Pancreas (tissue), 10 donors: Measurements from ENCODE around the gene CATSPERB. TPM values are rescaled to one million over a fixed set of nuclear protein-coding genes. Genes with fewer than 3 reads are reported as not detected.

Experiments
- ATAC-seq, 4 donors: fragments of 200-7000 bp; cut with Tn5 transposase; one replicate each; pipeline versions ENCODE4 v1.8.0 to v1.9.1; 2020; ENCODE audit warnings: mild to moderate bottlenecking in 4 of 4, moderate library complexity in 4 of 4
- DNase-seq, 6 donors: peaks; one replicate each; pipeline ENCODE4 v3.0.0-alpha.2; 2020
- FAIRE-seq: peaks from 2 replicates; lab custom pipeline; 2012; peaks lifted over from hg19 to GRCh38; lab: Jason Lieb, UNC
- H3K27ac ChIP-seq, 4 donors: fragments of 200-600 bp; sonication (generic); 1 replicate in 3 of 4; 2 replicates in 1 of 4; pipeline versions ENCODE4 v1.5.0 to v1.8.0; 2020
- H3K27me3 ChIP-seq, 4 donors: fragments of 200-600 bp; one replicate each; pipeline ENCODE4 v1.8.0; 2021
- H3K36me3 ChIP-seq, 3 donors: fragments of 200-600 bp; sonication (generic) in 1 of 3; one replicate each; pipeline versions ENCODE4 v1.5.0 to v1.8.0; 2020 to 2021
- H3K4me1 ChIP-seq, 3 donors: fragments of 200-600 bp; one replicate each; pipeline ENCODE4 v1.8.0; 2021
- H3K4me3 ChIP-seq, 4 donors: fragments of 200-600 bp; sonication (generic) in 2 of 4; one replicate each; pipeline versions ENCODE4 v1.5.0 to v1.8.0; 2020 to 2021
- H3K9me3 ChIP-seq, 4 donors: fragments of 200-600 bp; one replicate each; pipeline ENCODE4 v1.8.0; 2021
- CTCF ChIP-seq, 4 donors: fragments of 200-600 bp; sonication (generic) in 3 of 4; IDR thresholded peaks; one replicate each; pipeline versions ENCODE4 v1.5.0 to v1.8.0; 2021; ENCODE audit warnings: antibody characterized with exemption in 4 of 4
- WGBS, 2 donors: extraction: QIAGEN DNeasy Blood & Tissue Kit; methylation state at CpG; one replicate each; pipeline ENCODE4 v1.1.7; 2013; 5-methylcytosine and 5-hydroxymethylcytosine counted together
- intact Hi-C, 3 donors: fragments of 100-400 bp; cut with DNase I; formaldehyde crosslinking; loops; one replicate each; pipeline versions ENCODE4 v1.11.1 to v1.14.2; 2022
- polyA plus RNA-seq, 2 donors: library from polyadenylated mRNA; stranded (reverse); fragments of 200-250 nt; gene quantifications; one replicate each; pipeline ENCODE4 v1.2.3, GENCODE V29; 2013
- total RNA-seq, 6 donors: library from RNA; stranded (reverse); fragmentation: NEBNext Ultra II Directional in 4 of 6; extraction: Animal tissue kit (Norgen Biotek cat#: 25700) in 4 of 6; gene quantifications; one replicate each; pipeline versions ENCODE4 v1.2.1 to v1.2.4, GENCODE V29; 2021 to 2023
- donor health status: healthy with polysubstance abuse.
- donor health status: DM: no; HTN: no; CAD: no; lungs with moderate emphysema.
- donor health status: DM: no; HTN: no; CAD: no.
- donor health status: control.
- donor health status: control.
- donor health status: Bipolar disorder and iron deficiency.
- donor health status: DM: yes; HTN: yes; CAD: no.
- donor health status: DM: no; HTN: no; CAD: no.
- donor health status: DM: no; HTN: no; CAD: no.
- donor health status: DM: yes; HTN: yes; CAD: no.

The CATSPERB gene
- total and polyA plus RNA-seq, 8 donors: 6.0 to 40.0 (median 18.6) TPM

- Histone ChIP-seq H3K27me3 (no peaks in the 10 kb centered on the region), H3K9me3 (no peaks in the 10 kb centered on the region), H3K36me3 (no peaks in the 10 kb centered on the region), H3K27ac (no peak overlapping the region), H3K4me3 (no peak overlapping the region), H3K4me1 (peaks cover 0 to 6% (median 0%) of the 10 kb centered on the region in 3 donors)
- WGBS, 2 donors: 39 to 49% methylated on average over 2 of the region's 2 CpGs
- no peak for TF ChIP-seq CTCF (IDR thresholded peaks at IDR 0.05)
- intact Hi-C loops: no loop called here
- ATAC-seq (peak in 3 of 4 donors; percentile 54 to 70 (median 64)), FAIRE-seq (no peak), DNase-seq (no peak)
Measured at GRCh38 chr14:91731018-91731417, 868 bp downstream of the CATSPERB start.

GRCh38 chr14:91729756-91730155 lies 2.1 kb downstream of the CATSPERB start:
- Histone ChIP-seq H3K27ac (no peak overlapping the region), H3K9me3 (no peaks in the 10 kb centered on the region), H3K27me3 (no peaks in the 10 kb centered on the region), H3K36me3 (no peaks in the 10 kb centered on the region), H3K4me1 (peaks cover 0 to 6% (median 0%) of the 10 kb centered on the region in 3 donors), H3K4me3 (no peak overlapping the region)
- no peak for ATAC-seq
- no peak for TF ChIP-seq CTCF (IDR thresholded peaks at IDR 0.05)
- FAIRE-seq: no peak
- DNase-seq: no peak
- intact Hi-C loops: no loop called here
- WGBS, 2 donors: 79 to 81% methylated on average over 3 of the region's 3 CpGs

GRCh38 chr14:91728616-91729183 lies 3.2 kb downstream of the CATSPERB start:
- FAIRE-seq: no peak

GRCh38 chr14:91727121-91727520 lies 4.8 kb downstream of the CATSPERB start:
- Histone ChIP-seq H3K4me3 (no peak overlapping the region), H3K27ac (no peak overlapping the region), H3K9me3 (no peaks in the 10 kb centered on the region), H3K36me3 (no peaks in the 10 kb centered on the region), H3K27me3 (no peaks in the 10 kb centered on the region), H3K4me1 (peaks cover 0 to 6% (median 0%) of the 10 kb centered on the region in 3 donors)
- 89 to 91% methylated on average over 2 of the region's 2 CpGs for WGBS, 2 donors
- ATAC-seq: no peak
- FAIRE-seq: no peak
- intact Hi-C loops: no loop called here
- no peak for DNase-seq
- TF ChIP-seq CTCF (IDR thresholded peaks at IDR 0.05): no peak

More at GRCh38 chr14:91728616-91729183, 3.2 kb downstream of the CATSPERB start:
- H3K36me3 ChIP-seq: no peaks in the 10 kb centered on the region
- 85 to 89% methylated on average over 4 of the region's 4 CpGs for WGBS, 2 donors
- no peak overlapping the region for H3K4me3 ChIP-seq
- DNase-seq (no peak), ATAC-seq (no peak)
- H3K4me1 ChIP-seq: peaks cover 0 to 6% (median 0%) of the 10 kb centered on the region in 3 donors
- H3K27me3 ChIP-seq: no peaks in the 10 kb centered on the region
- H3K9me3 ChIP-seq: no peaks in the 10 kb centered on the region
- no peak for TF ChIP-seq CTCF (IDR thresholded peaks at IDR 0.05)
- intact Hi-C loops: no loop called here
- no peak overlapping the region for H3K27ac ChIP-seq

GRCh38 chr14:91723501-91723900 lies 8.4 kb downstream of the CATSPERB start:
- no peak for TF ChIP-seq CTCF (IDR thresholded peaks at IDR 0.05)
- FAIRE-seq (no peak), DNase-seq (no peak), ATAC-seq (no peak)
- Histone ChIP-seq H3K4me3 (no peak overlapping the region), H3K9me3 (no peaks in the 10 kb centered on the region), H3K27me3 (no peaks in the 10 kb centered on the region), H3K36me3 (no peaks in the 10 kb centered on the region), H3K4me1 (no peaks in the 10 kb centered on the region), H3K27ac (no peak overlapping the region)
- WGBS, 2 donors: 93 to 94% methylated on average over 2 of the region's 2 CpGs
- intact Hi-C loops: no loop called here
